ENCODE data around the gene ZCWPW1.

ZCWPW1 gene

DNA sequence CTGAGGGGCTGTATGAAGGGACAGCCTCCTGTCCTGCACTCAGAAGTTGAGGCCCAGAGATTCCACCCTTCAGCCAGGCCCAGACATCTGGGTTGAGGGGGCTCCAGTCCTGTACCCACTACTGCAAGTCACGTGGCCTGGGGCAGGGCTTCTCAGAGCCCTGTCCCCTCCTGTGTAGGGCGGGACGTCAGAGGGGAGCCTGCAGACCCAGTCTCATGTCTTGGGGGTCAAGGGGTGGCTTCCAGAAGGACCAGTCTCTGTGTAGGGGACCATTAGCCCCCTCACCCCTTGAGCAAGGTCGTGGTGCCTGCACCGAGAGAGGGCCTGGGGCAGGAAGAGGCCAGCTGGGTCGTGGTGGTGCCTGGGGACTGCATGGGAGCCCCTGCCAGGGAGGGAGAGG, 55.8 kb downstream of the ZCWPW1 start:
- peaks cover 25% of the 10 kb centered on the region for H3F3A ChIP-seq (ENCODE audit: insufficient read depth)
- H3K27me3 ChIP-seq (ENCODE audit: low read length): no peaks in the 10 kb centered on the region
- no peaks in the 10 kb centered on the region for H3K9me2 ChIP-seq (replicated peaks; ENCODE audit: insufficient read depth, low read length)
- no peaks in the 10 kb centered on the region for H3K36me3 ChIP-seq (ENCODE audit: low read length)
- no peaks in the 10 kb centered on the region for H4K20me1 ChIP-seq (ENCODE audit: low read depth, low read length)
- no peaks in the 10 kb centered on the region for H3K9me3 ChIP-seq (ENCODE audit: insufficient read depth, low read length)
- no peak overlapping the region for H3K27ac ChIP-seq (ENCODE audit: low read depth, low read length)
- H3K79me2 ChIP-seq (ENCODE audit: insufficient read depth, low read length): no peaks in the 10 kb centered on the region
- H3K4me3 ChIP-seq (ENCODE audit: insufficient read depth, low read length, poor library complexity, severe bottlenecking): no peak overlapping the region
- no peak overlapping the region for H3K4me2 ChIP-seq (ENCODE audit: low read depth, low read length, poor library complexity, severe bottlenecking)
- TF ChIP-seq, protein P1, sequence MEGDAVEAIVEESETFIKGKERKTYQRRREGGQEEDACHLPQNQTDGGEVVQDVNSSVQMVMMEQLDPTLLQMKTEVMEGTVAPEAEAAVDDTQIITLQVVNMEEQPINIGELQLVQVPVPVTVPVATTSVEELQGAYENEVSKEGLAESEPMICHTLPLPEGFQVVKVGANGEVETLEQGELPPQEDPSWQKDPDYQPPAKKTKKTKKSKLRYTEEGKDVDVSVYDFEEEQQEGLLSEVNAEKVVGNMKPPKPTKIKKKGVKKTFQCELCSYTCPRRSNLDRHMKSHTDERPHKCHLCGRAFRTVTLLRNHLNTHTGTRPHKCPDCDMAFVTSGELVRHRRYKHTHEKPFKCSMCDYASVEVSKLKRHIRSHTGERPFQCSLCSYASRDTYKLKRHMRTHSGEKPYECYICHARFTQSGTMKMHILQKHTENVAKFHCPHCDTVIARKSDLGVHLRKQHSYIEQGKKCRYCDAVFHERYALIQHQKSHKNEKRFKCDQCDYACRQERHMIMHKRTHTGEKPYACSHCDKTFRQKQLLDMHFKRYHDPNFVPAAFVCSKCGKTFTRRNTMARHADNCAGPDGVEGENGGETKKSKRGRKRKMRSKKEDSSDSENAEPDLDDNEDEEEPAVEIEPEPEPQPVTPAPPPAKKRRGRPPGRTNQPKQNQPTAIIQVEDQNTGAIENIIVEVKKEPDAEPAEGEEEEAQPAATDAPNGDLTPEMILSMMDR (IDR thresholded peaks at IDR 0.05; ENCODE audit: insufficient read depth, low read length, poor library complexity, severe bottlenecking): no peak
- no peak for TF ChIP-seq EZH2phosphoT487 (conservative IDR thresholded peaks at IDR 0.05; ENCODE audit: low read length)
- no peak overlapping the region for H3K9ac ChIP-seq (ENCODE audit: low read length)
- no peak overlapping the region for H2AFZ ChIP-seq (ENCODE audit: low read depth, low read length, severe bottlenecking)

DNA sequence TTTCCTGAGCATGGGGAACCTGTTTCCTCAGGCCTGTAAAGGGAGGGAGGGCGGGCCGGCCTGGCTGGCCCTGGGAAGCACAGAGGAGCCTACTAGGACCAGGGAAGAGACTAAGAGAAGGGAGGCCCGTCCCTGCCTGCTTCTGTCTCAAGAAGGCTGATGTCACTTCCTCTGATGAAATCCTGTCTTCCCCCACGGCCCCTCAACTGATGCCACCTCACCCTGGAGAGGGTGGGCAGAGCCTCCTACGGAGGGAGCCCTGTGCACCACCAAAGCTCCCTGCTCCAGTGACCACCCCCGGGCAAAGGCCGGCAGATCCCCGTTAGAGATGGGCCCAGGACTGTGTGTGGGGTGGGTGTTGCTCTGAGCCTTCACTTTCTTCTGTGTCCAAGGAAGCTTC, 56.2 kb downstream of the ZCWPW1 start:
- Histone ChIP-seq H3K4me3 (ENCODE audit: insufficient read depth, low read length, poor library complexity, severe bottlenecking) (no peak overlapping the region), H3K9me2 (replicated peaks; ENCODE audit: insufficient read depth, low read length) (no peaks in the 10 kb centered on the region), H3K9ac (ENCODE audit: low read length) (no peak overlapping the region), H2AFZ (ENCODE audit: low read depth, low read length, severe bottlenecking) (no peak overlapping the region), H3K27ac (ENCODE audit: low read depth, low read length) (no peak overlapping the region), H3K79me2 (ENCODE audit: insufficient read depth, low read length) (no peaks in the 10 kb centered on the region), H3F3A (ENCODE audit: insufficient read depth) (peaks cover 29% of the 10 kb centered on the region), H3K27me3 (ENCODE audit: low read length) (no peaks in the 10 kb centered on the region), H3K9me3 (ENCODE audit: insufficient read depth, low read length) (no peaks in the 10 kb centered on the region), H3K36me3 (ENCODE audit: low read length) (no peaks in the 10 kb centered on the region), H3K4me2 (ENCODE audit: low read depth, low read length, poor library complexity, severe bottlenecking) (no peak overlapping the region), H4K20me1 (ENCODE audit: low read depth, low read length) (no peaks in the 10 kb centered on the region)
- TF ChIP-seq, protein P1 (IDR thresholded peaks at IDR 0.05; ENCODE audit: insufficient read depth, low read length, poor library complexity, severe bottlenecking): no peak
- no peak for TF ChIP-seq EZH2phosphoT487 (conservative IDR thresholded peaks at IDR 0.05; ENCODE audit: low read length)

DNA sequence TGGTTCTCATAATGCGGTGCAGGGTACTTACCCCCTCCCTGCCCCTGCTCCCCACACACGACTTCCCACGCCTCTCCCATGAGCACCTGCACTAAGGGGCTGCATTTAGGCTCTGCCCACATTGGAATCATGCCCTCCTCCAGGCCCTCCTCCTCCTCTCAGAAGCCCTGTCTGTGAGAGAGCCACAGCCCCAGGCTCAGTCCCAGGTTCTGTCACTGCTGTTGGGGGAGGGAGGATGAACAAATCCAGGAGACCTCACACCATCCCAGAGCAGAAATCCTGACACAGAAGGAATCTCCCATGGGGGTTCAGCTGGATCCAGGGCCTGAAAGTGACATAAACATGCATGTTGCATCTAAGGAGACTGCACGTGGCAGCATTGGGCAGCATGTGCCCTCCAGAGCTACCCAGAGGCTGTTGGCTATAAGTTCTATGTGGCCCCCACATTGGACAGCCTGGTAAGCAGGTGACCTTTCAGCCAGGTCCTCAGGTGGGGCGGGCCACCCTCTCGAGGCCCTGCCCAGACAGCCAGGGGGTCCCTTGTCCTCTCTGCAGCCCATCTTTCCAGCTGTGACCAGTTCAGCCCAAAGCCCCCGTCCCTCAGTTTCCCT, 56.8 kb downstream of the ZCWPW1 start:
- Histone ChIP-seq H3K27me3 (ENCODE audit: low read length) (no peaks in the 10 kb centered on the region), H3K27ac (ENCODE audit: low read depth, low read length) (no peak overlapping the region), H3K9ac (ENCODE audit: low read length) (no peak overlapping the region), H2AFZ (ENCODE audit: low read depth, low read length, severe bottlenecking) (no peak overlapping the region), H3F3A (ENCODE audit: insufficient read depth) (peaks cover 35% of the 10 kb centered on the region), H3K79me2 (ENCODE audit: insufficient read depth, low read length) (no peaks in the 10 kb centered on the region), H3K4me3 (ENCODE audit: insufficient read depth, low read length, poor library complexity, severe bottlenecking) (no peak overlapping the region), H3K4me2 (ENCODE audit: low read depth, low read length, poor library complexity, severe bottlenecking) (no peak overlapping the region), H3K36me3 (ENCODE audit: low read length) (no peaks in the 10 kb centered on the region), H4K20me1 (ENCODE audit: low read depth, low read length) (no peaks in the 10 kb centered on the region), H3K9me3 (ENCODE audit: insufficient read depth, low read length) (no peaks in the 10 kb centered on the region), H3K9me2 (replicated peaks; ENCODE audit: insufficient read depth, low read length) (no peaks in the 10 kb centered on the region)
- no peak for TF ChIP-seq EZH2phosphoT487 (conservative IDR thresholded peaks at IDR 0.05; ENCODE audit: low read length)

DNA sequence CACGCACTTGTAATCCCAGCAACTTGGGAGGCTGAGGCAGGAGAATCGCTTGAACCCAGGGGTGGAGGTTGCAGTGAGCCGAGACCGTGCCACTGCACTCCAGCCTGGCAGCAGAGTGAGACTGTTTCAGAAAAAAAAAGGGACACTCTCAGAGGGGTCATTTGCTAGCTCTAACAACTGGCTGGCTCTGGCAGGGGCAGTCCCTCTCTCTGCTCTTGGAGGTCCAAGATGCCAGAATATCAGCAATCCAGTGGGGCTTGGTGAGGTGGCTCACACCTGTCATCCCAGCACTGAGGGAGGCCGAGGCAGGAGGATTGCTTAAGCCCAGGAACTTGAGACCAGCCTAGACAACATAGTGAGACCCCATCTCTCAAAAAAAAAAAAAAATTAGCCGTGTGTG, 57.8 kb downstream of the ZCWPW1 start:
- no peaks in the 10 kb centered on the region for H4K20me1 ChIP-seq (ENCODE audit: low read depth, low read length)
- H3K27ac ChIP-seq (ENCODE audit: low read depth, low read length): no peak overlapping the region
- no peaks in the 10 kb centered on the region for H3K27me3 ChIP-seq (ENCODE audit: low read length)
- TF ChIP-seq EZH2phosphoT487 (conservative IDR thresholded peaks at IDR 0.05; ENCODE audit: low read length): no peak
- TF ChIP-seq, protein P1 (IDR thresholded peaks at IDR 0.05; ENCODE audit: insufficient read depth, low read length, poor library complexity, severe bottlenecking): no peak
- no peaks in the 10 kb centered on the region for H3K36me3 ChIP-seq (ENCODE audit: low read length)
- H3K79me2 ChIP-seq (ENCODE audit: insufficient read depth, low read length): no peaks in the 10 kb centered on the region
- H3K4me2 ChIP-seq (ENCODE audit: low read depth, low read length, poor library complexity, severe bottlenecking): no peak overlapping the region
- no peak overlapping the region for H3K4me3 ChIP-seq (ENCODE audit: insufficient read depth, low read length, poor library complexity, severe bottlenecking)
- no peak overlapping the region for H2AFZ ChIP-seq (ENCODE audit: low read depth, low read length, severe bottlenecking)
- H3K9ac ChIP-seq (ENCODE audit: low read length): no peak overlapping the region
- H3K9me3 ChIP-seq (ENCODE audit: insufficient read depth, low read length): no peaks in the 10 kb centered on the region
- H3F3A ChIP-seq (ENCODE audit: insufficient read depth): peaks cover 43% of the 10 kb centered on the region
- no peaks in the 10 kb centered on the region for H3K9me2 ChIP-seq (replicated peaks; ENCODE audit: insufficient read depth, low read length)
